ENCODE measurements around the gene CNBP. TPM values are rescaled to one million over a fixed set of nuclear protein-coding genes. Genes with fewer than 3 reads are reported as not detected.

The CNBP gene
- total and polyA plus RNA-seq, 2 of the 13 experiments (the other 11 are each of a cell fraction or from before 2014, with no cell fraction given): 282 to 354 TPM

GRCh38 chr3:129160891-129161859 lies 22.5 kb downstream of the CNBP start, which contains the start of gene ISY1 (continued):
- peak; percentile 60; the same call in 1 of the 2 replicates for TF ChIP-seq ZNF800 (CRISPR knock-in tag; IDR thresholded peaks at IDR 0.05)
- no peak; the same call in 1 of the 2 replicates for TF ChIP-seq ZNF652 (CRISPR knock-in tag; IDR thresholded peaks at IDR 0.05; ENCODE audit: borderline replicate concordance, low read depth)
- 0 out of 2 replicates have a peak, but pooled peaks have one; percentile 48 for TF ChIP-seq ZNF749 (CRISPR knock-in tag; IDR thresholded peaks at IDR 0.05; ENCODE audit: borderline replicate concordance)
- peak; percentile 82 for TF ChIP-seq RBFOX2 (IDR thresholded peaks at IDR 0.05; ENCODE audit: low read depth, low read length)
- TF ChIP-seq ZNF280D (CRISPR knock-in tag; IDR thresholded peaks at IDR 0.05): peak; percentile 91
- no peak for TF ChIP-seq DRAP1 (CRISPR knock-in tag; IDR thresholded peaks at IDR 0.05)
- TF ChIP-seq ZNF512B (CRISPR knock-in tag; IDR thresholded peaks at IDR 0.05; ENCODE audit: borderline replicate concordance): no peak
- peak; percentile 88 for TF ChIP-seq ZGPAT (CRISPR knock-in tag; IDR thresholded peaks at IDR 0.05)
- peak; percentile 99 for TF ChIP-seq NR2C2 (CRISPR knock-in tag; IDR thresholded peaks at IDR 0.05; ENCODE audit: borderline replicate concordance)
- TF ChIP-seq TCF7L2 (IDR thresholded peaks at IDR 0.05; ENCODE audit: low read depth, low read length): no peak
- 0 out of 2 replicates have a peak, but pooled peaks have one; percentile 51 for TF ChIP-seq ZC3H13 (CRISPR knock-in tag; IDR thresholded peaks at IDR 0.05)
- no peak for TF ChIP-seq E2F2 (CRISPR knock-in tag; IDR thresholded peaks at IDR 0.05; ENCODE audit: borderline replicate concordance)
- 0 out of 2 replicates have a peak, but pooled peaks have one; percentile 51 for TF ChIP-seq ZBTB43 (CRISPR knock-in tag; conservative IDR thresholded peaks at IDR 0.05)
- no peak for TF ChIP-seq RAD51 (IDR thresholded peaks at IDR 0.05; ENCODE audit: borderline replicate concordance)

All from HepG2 (cell line).